MM.1S (cell line): ENCODE results near the gene B3GNT5.

Experiments used
- DNase-seq: peaks from one replicate; pipeline ENCODE4 v3.0.0-alpha.2; 2015
- H2AFZ ChIP-seq: fragments of 300-600 bp; sonication (generic); 2 replicates; pipeline ENCODE4 v1.6.0; 2016; ENCODE audit warnings: antibody characterized with exemption, low read length
- H3F3A ChIP-seq: fragments of 300-600 bp; sonication (generic); 2 replicates; pipeline ENCODE4 v1.6.1; 2016; ENCODE audit warnings: mild to moderate bottlenecking, antibody characterized with exemption, low read length, moderate library complexity, mixed read lengths; ENCODE audit not compliant: insufficient read depth
- H3K27ac ChIP-seq: fragments of 300-600 bp; sonication (generic); 2 replicates; pipeline ENCODE4 v1.5.1; 2016; ENCODE audit warnings: mild to moderate bottlenecking, low read length
- H3K27me3 ChIP-seq: fragments of 300-600 bp; sonication (generic); replicated peaks from 2 replicates; pipeline ENCODE4 v1.6.0; 2016; ENCODE audit warnings: low read length; ENCODE audit not compliant: insufficient read depth
- H3K36me3 ChIP-seq: fragments of 300-600 bp; sonication (generic); replicated peaks from 2 replicates; pipeline ENCODE4 v1.6.1; 2016; ENCODE audit warnings: mild to moderate bottlenecking, low read length, mixed read lengths; ENCODE audit not compliant: insufficient read depth
- H3K4me1 ChIP-seq: fragments of 300-600 bp; sonication (generic); 2 replicates; pipeline ENCODE4 v1.6.1; 2016; ENCODE audit warnings: low read length, mixed read lengths
- H3K4me2 ChIP-seq: fragments of 300-600 bp; sonication (generic); 2 replicates; pipeline ENCODE4 v1.6.0; 2016; ENCODE audit warnings: low read depth, low read length
- H3K4me3 ChIP-seq: fragments of 300-600 bp; sonication (generic); 2 replicates; pipeline ENCODE4 v1.5.1; 2016; ENCODE audit warnings: low read length, mixed read lengths
- H3K79me2 ChIP-seq: fragments of 300-600 bp; sonication (generic); 2 replicates; pipeline ENCODE4 v1.6.1; 2016; ENCODE audit warnings: mixed run types, low read length, mixed read lengths
- H3K9ac ChIP-seq: fragments of 300-600 bp; sonication (generic); 2 replicates; pipeline ENCODE4 v1.6.1; 2016; ENCODE audit warnings: low read length, mixed read lengths
- H3K9me2 ChIP-seq: fragments of 300-600 bp; sonication (generic); replicated peaks from 2 replicates; pipeline ENCODE4 v1.6.1; 2016; ENCODE audit warnings: mild to moderate bottlenecking, low read length, mixed read lengths; ENCODE audit not compliant: insufficient read depth
- H3K9me3 ChIP-seq: fragments of 300-600 bp; sonication (generic); replicated peaks from 2 replicates; pipeline ENCODE4 v1.6.1; 2016; ENCODE audit warnings: mild to moderate bottlenecking, low read length, mixed read lengths; ENCODE audit not compliant: insufficient read depth
- H4K20me1 ChIP-seq: fragments of 300-600 bp; sonication (generic); 2 replicates; pipeline ENCODE4 v1.6.1; 2016; ENCODE audit warnings: mild to moderate bottlenecking, low read length, moderate library complexity, mixed read lengths; ENCODE audit not compliant: insufficient read depth
- CTCF ChIP-seq: fragments of 300-600 bp; sonication (generic); IDR thresholded peaks from 2 replicates; pipeline ENCODE4 v1.5.1; 2016; ENCODE audit warnings: antibody characterized with exemption, low read length, mixed read lengths
- EZH2 ChIP-seq: fragments of 300-600 bp; sonication (generic); optimal IDR thresholded peaks from 2 replicates; pipeline ENCODE3; 2017; ENCODE audit warnings: low read depth, mild to moderate bottlenecking, antibody characterized with exemption, low read length, mixed read lengths
- EZH2phosphoT487 ChIP-seq: fragments of 300-600 bp; sonication (generic); IDR thresholded peaks from 2 replicates; pipeline ENCODE4 v1.6.1; 2018; ENCODE audit warnings: antibody characterized with exemption, low read length

Gene B3GNT5

GRCh38 chr3:183252973-183253527 is at the start of gene B3GNT5:
Gene B3GNT5 (plus strand): TSS chr3:183253253. CDS start chr3:183269799, 16,546 bp downstream.
- Histone ChIP-seq H3K4me3 (peak within 1 kb of the TSS; percentile 40), H3K9me3 (no peaks in the 10 kb centered on the region), H4K20me1 (no peaks in the 10 kb centered on the region), H3K9ac (no peak within 1 kb of the TSS), H3K36me3 (no peaks in the 10 kb centered on the region), H3K27ac (no peak within 1 kb of the TSS), H3K27me3 (no peaks in the 10 kb centered on the region), H3K4me1 (no peaks in the 10 kb centered on the region), H3K9me2 (no peaks in the 10 kb centered on the region), H3K79me2 (no peaks in the 10 kb centered on the region), H2AFZ (peak within 1 kb of the TSS; percentile 16; the same call in 1 of the 2 replicates), H3K4me2 (peak within 1 kb of the TSS; percentile 79), H3F3A (no peaks in the 10 kb centered on the region)
- no peak for DNase-seq
- no peak for TF ChIP-seq EZH2
- no peak for TF ChIP-seq EZH2phosphoT487
- no peak for TF ChIP-seq CTCF

- no peaks in the 10 kb centered on the region for H3K79me2 ChIP-seq
- no peak overlapping the region for H3K4me3 ChIP-seq
- no peak overlapping the region for H3K9ac ChIP-seq
- H3K9me2 ChIP-seq, result no peaks in the 10 kb centered on the region
- no peaks in the 10 kb centered on the region for H3K9me3 ChIP-seq
- no peak for DNase-seq
- H3K4me2 ChIP-seq, result no peak overlapping the region
- no peaks in the 10 kb centered on the region; the same call in 1 of the 2 replicates for H3K4me1 ChIP-seq
- no peaks in the 10 kb centered on the region for H3K27me3 ChIP-seq
- no peaks in the 10 kb centered on the region for H3K36me3 ChIP-seq
- H2AFZ ChIP-seq, result no peak overlapping the region
- TF ChIP-seq EZH2phosphoT487 (no peak), CTCF (no peak), EZH2 (no peak)
- no peak overlapping the region for H3K27ac ChIP-seq
- H4K20me1 ChIP-seq, result no peaks in the 10 kb centered on the region
- no peaks in the 10 kb centered on the region for H3F3A ChIP-seq
These were observed 49.4 kb upstream of the B3GNT5 start for GRCh38 chr3:183203670-183204069.

GRCh38 chr3:183208260-183208659 is 44.8 kb upstream of the B3GNT5 start:
- Histone ChIP-seq H3K79me2 (no peaks in the 10 kb centered on the region), H3K27ac (no peak overlapping the region), H3K4me2 (no peak overlapping the region), H3K27me3 (no peaks in the 10 kb centered on the region), H3F3A (no peaks in the 10 kb centered on the region), H3K4me3 (no peak overlapping the region), H3K9ac (no peak overlapping the region), H2AFZ (no peak overlapping the region), H3K4me1 (no peaks in the 10 kb centered on the region), H4K20me1 (no peaks in the 10 kb centered on the region), H3K9me2 (no peaks in the 10 kb centered on the region), H3K36me3 (no peaks in the 10 kb centered on the region), H3K9me3 (no peaks in the 10 kb centered on the region)
- DNase-seq, result no peak
- TF ChIP-seq EZH2, result no peak
- no peak for TF ChIP-seq CTCF
- no peak for TF ChIP-seq EZH2phosphoT487
